Calu3 (cell line): ENCODE results near the gene TAS2R43. TPM values are rescaled to one million over a fixed set of nuclear protein-coding genes. Genes with fewer than 3 reads are reported as not detected.
"Not testable (repeated sequence)": the region's sequence is repeated elsewhere in the genome, so short reads cannot be mapped to it uniquely, and the experiment has no call there.

Source experiments
- BruUV-seq: library from RNA; stranded (reverse); fragments of 400-500 nt; replicated peaks from 2 replicates; lab custom pipeline; 2021; lab: Mats Ljungman, UMichigan
- CTCF ChIA-PET: fragments of 300-600 bp; sonication (Branson Sonifier 250); formaldehyde crosslinking; loops from one replicate; lab custom pipeline; 2022; ENCODE audit warnings: antibody characterized with exemption; lab: Charles Lee
- DNase-seq: peaks from one replicate; pipeline ENCODE4 v3.0.0; 2022
- H3K27ac Mint-ChIP-seq: one replicate; pipeline ENCODE4 v1.8.0; 2022; ENCODE audit warnings: mixed read lengths; ENCODE audit not compliant: unreplicated experiment
- H3K27me3 Mint-ChIP-seq: one replicate; pipeline ENCODE4 v1.8.0; 2022; ENCODE audit warnings: mixed read lengths; ENCODE audit not compliant: unreplicated experiment
- H3K36me3 Mint-ChIP-seq: one replicate; pipeline ENCODE4 v1.8.0; 2022; ENCODE audit warnings: mild to moderate bottlenecking, moderate library complexity, mixed read lengths; ENCODE audit not compliant: insufficient read depth, unreplicated experiment
- H3K4me1 Mint-ChIP-seq: one replicate; pipeline ENCODE4 v1.8.0; 2022; ENCODE audit warnings: mild to moderate bottlenecking, low read depth, mixed read lengths; ENCODE audit not compliant: unreplicated experiment
- H3K4me3 Mint-ChIP-seq: one replicate; pipeline ENCODE4 v1.8.0; 2022; ENCODE audit warnings: mild to moderate bottlenecking, low read depth, moderate library complexity, mixed read lengths; ENCODE audit not compliant: unreplicated experiment
- H3K9me3 Mint-ChIP-seq: one replicate; pipeline ENCODE4 v1.8.0; 2022; ENCODE audit warnings: low read depth, mixed read lengths; ENCODE audit not compliant: unreplicated experiment
- CTCF ChIP-seq: fragments of 200-600 bp; IDR thresholded peaks from one replicate; pipeline ENCODE4 v1.8.0; 2022; ENCODE audit warnings: antibody characterized with exemption; ENCODE audit not compliant: unreplicated experiment
- intact Hi-C: fragments of 100-400 bp; cut with micrococcal nuclease; formaldehyde crosslinking; loops from one replicate; pipeline ENCODE4 v1.10.0; 2022; ENCODE audit not compliant: unreplicated experiment
- total RNA-seq: library from RNA; stranded (reverse); gene quantifications from 2 replicates; pipeline ENCODE4 v1.2.3, GENCODE V29; 2022

Gene TAS2R43
- total RNA-seq, 1 experiment from 2014 or later: 1.8 TPM

DNA sequence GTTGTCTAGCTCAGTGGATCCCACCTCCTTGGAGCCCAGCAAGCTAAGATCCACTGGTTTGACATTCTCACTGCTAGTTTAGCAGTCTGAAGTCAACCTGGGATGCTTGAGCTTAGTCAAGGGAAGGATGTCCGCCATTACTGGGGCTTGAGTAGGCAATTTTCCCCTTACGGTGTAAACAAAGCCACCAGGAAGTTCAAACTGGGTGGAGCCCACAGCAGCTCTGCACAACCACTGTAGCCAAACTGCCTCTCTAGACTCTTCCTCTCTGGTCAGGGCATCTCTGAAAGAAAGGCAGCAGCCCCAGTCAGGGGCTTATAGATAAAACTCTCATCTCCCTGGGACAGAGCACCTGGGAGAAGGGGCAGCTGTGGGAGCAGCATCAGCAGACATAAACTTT lies 16.7 kb upstream of the TAS2R43 start:
- intact Hi-C loops: no loop called here
- peaks cover 18% of the 10 kb centered on the region for H3K9me3 Mint-ChIP-seq
- H3K4me1 Mint-ChIP-seq: peaks cover 14% of the 10 kb centered on the region
- CTCF ChIA-PET: no interaction called here
- BruUV-seq: no TSS peak
- no peaks in the 10 kb centered on the region for H3K27me3 Mint-ChIP-seq
- no peak overlapping the region for H3K27ac Mint-ChIP-seq
- DNase-seq: no peak
- H3K36me3 Mint-ChIP-seq: no peaks in the 10 kb centered on the region
- TF ChIP-seq CTCF: no peak
- H3K4me3 Mint-ChIP-seq: no peak overlapping the region

GRCh38 chr12:11107719-11108118 lies 15.6 kb upstream of the TAS2R43 start:
- intact Hi-C loops: no loop called here
- no TSS peak for BruUV-seq
- no peak overlapping the region for H3K4me3 Mint-ChIP-seq
- TF ChIP-seq CTCF: no peak
- DNase-seq: no peak
- CTCF ChIA-PET: interaction anchor here (0.6 kb wide), 1 partner anchor 12 kb away, joined by 4 read pairs; no protein-coding TSS in a partner anchor
- H3K36me3 Mint-ChIP-seq: no peaks in the 10 kb centered on the region
- no peak overlapping the region for H3K27ac Mint-ChIP-seq
- no peaks in the 10 kb centered on the region for H3K27me3 Mint-ChIP-seq
- H3K9me3 Mint-ChIP-seq: peaks cover 17% of the 10 kb centered on the region
- H3K4me1 Mint-ChIP-seq: peaks cover 14% of the 10 kb centered on the region

DNA sequence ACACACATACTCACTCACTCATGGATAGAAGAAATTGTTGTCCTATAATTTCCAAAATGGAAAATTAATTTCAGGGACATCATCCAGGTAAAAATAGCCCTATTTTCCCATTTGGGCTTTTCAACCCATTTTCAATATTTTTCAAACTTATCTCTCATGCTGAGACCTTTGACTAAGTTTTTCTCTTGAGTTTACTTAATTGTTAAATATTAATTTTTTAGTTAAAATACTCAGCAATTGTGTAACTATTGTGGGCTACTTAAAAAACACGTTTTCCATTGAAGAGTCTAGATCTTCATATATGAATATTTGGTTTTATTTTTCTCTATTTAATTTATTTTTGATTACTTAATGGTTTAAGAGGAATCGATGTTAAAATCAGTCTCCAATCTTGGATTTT lies 14.2 kb upstream of the TAS2R43 start:
- H3K27me3 Mint-ChIP-seq: no peaks in the 10 kb centered on the region
- DNase-seq: no peak
- peaks cover 14% of the 10 kb centered on the region for H3K4me1 Mint-ChIP-seq
- TF ChIP-seq CTCF: no peak
- H3K27ac Mint-ChIP-seq: no peak overlapping the region
- BruUV-seq: no TSS peak
- peaks cover 9% of the 10 kb centered on the region for H3K9me3 Mint-ChIP-seq
- CTCF ChIA-PET: no interaction called here
- no peak overlapping the region for H3K4me3 Mint-ChIP-seq
- no peaks in the 10 kb centered on the region for H3K36me3 Mint-ChIP-seq
- intact Hi-C loops: no loop called here

DNA sequence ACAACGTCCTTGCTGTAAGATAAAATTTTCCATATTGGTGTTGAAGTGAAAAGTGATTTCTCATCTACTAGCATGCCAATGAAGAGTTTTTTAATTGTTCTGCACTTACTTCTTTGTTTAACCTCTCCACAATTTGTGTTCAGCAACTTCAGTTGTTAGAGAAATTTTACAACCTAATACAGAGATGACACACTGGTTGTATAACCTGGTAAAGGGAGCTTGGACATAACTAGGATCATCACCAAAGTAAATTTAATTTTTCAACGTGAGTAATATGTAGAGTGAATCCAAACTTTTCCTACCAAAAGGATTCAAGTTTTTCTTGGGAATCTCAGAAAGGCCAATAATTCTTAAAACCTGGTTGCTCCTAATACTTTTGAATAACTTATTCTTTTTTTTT lies 13.4 kb upstream of the TAS2R43 start:
- DNase-seq: no peak
- CTCF ChIA-PET: interaction anchor here (0.7 kb wide), 1 partner anchor 13 kb away, joined by 3 read pairs; the partner anchor contains the start of gene TAS2R43
- intact Hi-C loops: no loop called here
- no peak overlapping the region for H3K27ac Mint-ChIP-seq
- H3K27me3 Mint-ChIP-seq: no peaks in the 10 kb centered on the region
- peaks cover 5% of the 10 kb centered on the region for H3K9me3 Mint-ChIP-seq
- H3K4me1 Mint-ChIP-seq: peaks cover 14% of the 10 kb centered on the region
- BruUV-seq: no TSS peak
- no peak for TF ChIP-seq CTCF
- no peaks in the 10 kb centered on the region for H3K36me3 Mint-ChIP-seq
- no peak overlapping the region for H3K4me3 Mint-ChIP-seq

DNA sequence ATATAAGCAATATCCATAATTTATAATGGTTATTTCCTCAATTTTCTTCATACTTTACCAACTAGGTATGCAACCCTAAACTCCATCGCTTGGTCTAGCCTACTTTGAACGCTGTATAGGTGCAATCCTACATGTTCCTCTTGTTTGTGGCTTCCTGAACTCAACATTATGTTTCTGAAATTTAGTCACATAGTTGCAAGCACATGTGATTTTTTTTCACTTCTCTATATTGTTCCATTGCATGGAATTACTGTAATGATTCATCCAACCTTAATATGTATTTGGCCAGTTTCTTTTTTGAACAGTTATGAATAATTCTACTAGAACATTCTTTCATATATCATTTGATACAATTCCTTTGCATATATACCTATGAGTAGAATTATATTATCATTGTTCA lies 2.8 kb upstream of the TAS2R43 start:
- CTCF ChIA-PET: not testable (repeated sequence)

More for the DNA sequence above, 2.8 kb upstream of the TAS2R43 start:
- H3K4me3 Mint-ChIP-seq, H3K36me3 Mint-ChIP-seq, H3K27ac Mint-ChIP-seq, BruUV-seq, H3K27me3 Mint-ChIP-seq, DNase-seq, H3K9me3 Mint-ChIP-seq, intact Hi-C loops, H3K4me1 Mint-ChIP-seq: not testable (repeated sequence)
